IPS DF 19.7 (cell line): ENCODE data around the gene SLC25A25.
"Not testable (repeated sequence)": the region's sequence is repeated elsewhere in the genome, so short reads cannot be mapped to it uniquely, and the experiment has no call there.

Experiments
- DNase-seq: peaks from one replicate; pipeline ENCODE4 v3.0.0-alpha.2; 2013; ENCODE audit warnings: low read depth, low spot score

SLC25A25 gene

DNA sequence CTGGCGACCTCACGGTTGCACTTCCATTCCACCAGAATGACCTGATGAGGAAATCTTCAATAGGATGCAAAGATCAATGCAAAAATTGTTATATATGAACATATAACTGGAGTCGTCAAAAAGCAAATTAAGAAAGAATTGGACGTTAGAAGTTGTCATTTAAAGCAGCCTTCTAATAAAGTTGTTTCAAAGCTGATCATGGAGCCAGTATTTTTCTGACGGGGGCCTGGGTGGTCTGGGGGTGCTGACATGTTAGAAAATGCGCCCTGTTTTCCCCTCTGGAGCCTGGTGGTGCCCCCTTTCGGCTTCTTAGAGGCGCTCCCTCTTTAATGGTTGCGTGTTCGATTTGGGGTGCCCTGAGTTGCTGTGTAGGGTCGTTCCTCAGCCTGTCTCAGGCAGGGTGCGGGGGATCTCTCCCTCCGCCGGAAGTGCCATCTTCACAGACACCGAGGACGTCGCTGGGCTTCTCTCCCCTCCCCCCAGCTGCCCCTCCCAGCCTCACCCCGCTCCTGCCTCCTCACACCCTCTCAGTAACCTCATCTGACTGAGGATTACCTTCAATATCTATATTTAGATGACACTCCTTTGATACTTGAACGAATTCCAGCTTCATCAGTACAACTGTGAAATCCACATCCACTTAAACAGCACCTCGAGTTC lies 41.1 kb downstream of the SLC25A25 start:
- no peak for DNase-seq

DNA sequence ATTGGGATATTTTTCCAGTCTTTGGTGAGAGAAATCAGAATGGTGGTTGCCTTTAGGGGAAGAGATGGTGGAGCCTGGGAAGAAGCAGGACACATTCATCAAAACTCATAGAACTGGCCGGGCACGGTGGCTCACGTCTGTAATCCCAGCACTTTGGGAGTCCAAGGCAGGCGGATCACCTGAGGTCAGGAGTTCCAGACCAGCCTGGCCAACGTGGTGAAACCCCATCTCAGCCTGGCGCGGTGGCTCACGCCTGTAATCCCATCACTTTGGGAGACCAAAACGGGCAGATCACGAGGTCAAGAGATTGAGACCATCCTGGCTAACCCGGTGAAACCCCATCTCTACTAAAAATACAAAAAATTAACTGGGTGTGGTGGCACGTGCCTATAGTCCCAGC lies 43.7 kb downstream of the SLC25A25 start:
- not testable (repeated sequence) for DNase-seq

- no peak for DNase-seq
Observed at GRCh38 chr9:128113526-128114325, 45.7 kb downstream of the SLC25A25 start.

GRCh38 chr9:128114326-128115186 lies 46.5 kb downstream of the SLC25A25 start:
- no peak for DNase-seq

GRCh38 chr9:128115187-128116103 lies 47.4 kb downstream of the SLC25A25 start:
- DNase-seq, result no peak

DNA sequence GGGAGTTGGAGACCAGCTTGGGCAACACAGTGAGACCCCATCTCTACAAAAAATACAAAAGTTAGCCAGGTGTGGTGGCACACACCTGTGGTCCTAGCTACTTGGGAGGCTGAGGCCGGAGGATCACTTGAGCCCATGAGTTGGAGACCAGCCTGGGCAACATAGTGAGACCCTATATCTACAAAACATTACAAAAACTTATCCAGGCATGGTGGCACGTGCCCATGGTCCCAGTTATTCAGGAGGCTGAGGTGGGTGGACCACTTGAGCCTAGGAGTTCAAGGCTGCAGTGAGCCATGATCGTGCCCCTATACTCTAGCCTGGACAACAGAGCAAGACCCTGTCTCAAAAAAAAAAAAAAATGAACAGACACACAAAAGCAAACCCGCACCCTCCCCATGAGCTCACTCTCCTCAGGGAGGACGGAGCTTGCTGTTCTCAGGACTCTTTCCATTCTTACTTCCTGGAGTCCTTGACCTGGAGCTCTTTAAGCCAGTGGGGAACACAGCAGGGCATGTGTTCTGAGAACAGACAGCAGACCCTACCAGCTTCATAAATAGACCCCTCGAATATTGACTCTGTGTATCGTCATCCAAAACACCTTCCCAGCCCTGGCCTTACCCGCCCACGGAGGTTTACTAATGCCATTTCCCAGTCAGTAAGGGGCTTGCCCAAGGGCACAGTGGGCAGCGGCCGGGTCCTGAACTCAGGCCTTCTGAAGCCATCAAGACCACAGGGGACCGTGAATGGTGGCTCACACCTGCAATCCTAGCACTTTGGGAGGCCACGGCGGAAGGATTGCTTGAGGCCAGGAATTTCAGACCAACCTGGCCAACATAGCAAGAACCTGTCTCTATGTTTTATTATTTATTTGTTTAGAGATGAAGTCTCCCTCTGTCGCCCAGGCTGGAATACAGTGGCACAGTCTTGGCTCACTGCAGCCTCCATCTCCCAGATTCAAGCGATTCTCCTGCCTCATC lies 48.4 kb downstream of the SLC25A25 start:
- no peak for DNase-seq

DNA sequence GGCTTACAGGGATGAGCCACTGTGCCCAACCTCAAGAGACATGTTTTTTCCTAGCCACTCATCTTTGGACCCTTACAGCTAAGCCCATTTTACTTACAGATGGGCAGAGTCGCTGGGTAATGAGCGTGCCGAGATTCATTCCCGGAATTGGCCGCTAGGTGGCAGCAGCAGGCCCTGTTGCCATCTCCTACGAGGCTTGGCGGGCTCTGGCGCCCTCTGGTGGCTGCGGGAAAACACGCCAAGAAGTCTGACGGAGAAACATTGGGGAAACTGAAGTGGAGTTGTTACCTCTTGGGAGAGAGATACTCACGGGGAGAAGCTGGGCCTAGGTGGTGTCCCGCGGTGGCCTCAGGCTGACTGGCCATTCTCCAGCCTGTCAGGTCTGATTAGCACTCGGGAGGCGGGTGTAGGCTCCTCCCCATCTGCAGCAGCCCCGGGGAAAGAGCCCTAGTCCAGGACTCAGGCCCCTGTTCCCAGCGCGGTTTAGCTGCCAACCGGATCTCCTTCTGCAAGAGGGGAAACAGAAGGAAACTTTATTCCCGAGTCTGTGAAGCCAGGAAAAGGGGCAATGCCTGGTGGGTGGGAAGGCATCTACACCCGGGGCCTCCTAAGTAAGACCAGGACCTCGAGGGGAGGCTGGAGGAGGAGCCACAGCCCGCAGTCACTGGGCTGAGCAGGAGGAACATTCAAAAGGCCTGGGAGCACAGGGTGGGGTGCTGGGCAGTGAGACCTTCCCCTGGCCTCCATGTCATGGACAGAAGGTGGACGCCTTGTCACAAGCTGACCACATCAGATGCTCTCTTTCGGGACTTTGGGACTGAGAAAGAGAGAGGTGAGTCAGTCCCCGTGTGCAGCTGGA lies 49.8 kb downstream of the SLC25A25 start:
- no peak for DNase-seq

- no peak for DNase-seq
Observed at GRCh38 chr9:128118472-128118857, 50.4 kb downstream of the SLC25A25 start.

DNA sequence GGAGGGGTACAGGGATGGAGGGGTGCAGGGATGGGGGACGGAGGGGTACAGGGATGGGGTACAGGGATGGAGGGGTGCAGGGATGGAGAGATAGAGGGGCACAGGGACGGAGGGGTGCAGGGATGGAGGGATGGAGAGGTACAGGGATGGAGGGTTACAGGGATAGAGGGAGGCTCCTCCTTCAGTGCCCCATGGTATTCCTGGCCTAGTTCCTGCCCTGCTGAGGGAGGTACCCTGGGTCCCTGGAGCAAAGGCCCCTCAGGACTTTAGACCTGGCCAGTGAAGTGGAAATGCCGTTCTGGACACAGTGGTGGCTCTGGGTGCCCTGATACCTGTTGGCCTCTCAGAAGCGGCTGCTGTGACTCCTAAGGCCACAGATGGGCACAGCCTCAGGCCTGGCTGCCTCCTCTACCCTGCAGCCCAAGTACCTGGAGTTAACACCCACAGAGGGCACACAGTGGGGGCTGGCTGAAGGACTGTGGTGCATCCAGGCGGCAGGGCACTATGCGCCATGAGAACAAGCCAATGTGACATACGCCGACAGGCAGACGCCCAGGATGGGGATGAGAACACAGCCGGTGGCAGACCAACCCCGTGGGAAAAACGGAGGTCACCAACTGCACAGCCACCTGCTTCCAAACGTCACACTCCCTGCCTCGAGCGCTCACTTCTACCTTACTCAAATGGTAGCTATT lies 51.1 kb downstream of the SLC25A25 start:
- no peak for DNase-seq

DNA sequence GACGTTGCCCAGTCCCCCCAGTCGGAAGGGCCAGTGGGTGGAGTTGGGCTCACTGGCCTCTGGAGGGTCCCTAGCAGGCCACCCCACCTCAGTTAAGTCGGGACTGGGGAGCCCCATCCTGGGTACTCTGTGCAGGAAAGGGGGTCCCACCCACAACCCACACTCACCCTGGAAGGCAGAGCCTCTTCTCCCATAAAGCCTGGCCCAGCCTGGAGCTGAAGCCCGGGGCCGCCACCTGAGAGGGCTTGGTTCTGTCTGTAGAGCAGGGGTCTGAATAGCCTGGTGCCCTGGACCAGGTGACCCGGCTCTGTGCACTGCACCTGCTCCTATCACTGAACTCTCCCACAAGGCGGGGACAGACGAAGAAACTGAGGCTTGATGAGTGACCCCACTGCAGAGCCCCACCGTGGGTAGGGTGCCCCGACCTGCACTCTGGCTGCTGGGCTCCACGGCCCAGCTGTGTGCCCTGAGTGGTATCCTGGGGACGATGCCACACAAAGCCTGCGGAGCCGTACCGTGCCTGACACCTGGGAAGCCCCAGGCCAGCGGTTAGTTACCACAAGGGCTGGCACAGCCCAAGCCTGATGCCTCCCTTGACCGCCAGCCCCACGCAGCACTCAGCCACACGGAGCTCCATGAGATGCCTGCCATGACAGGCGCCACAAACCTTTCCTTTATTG lies 52.2 kb downstream of the SLC25A25 start:
- DNase-seq, result no peak

GRCh38 chr9:128120741-128121465 lies 52.9 kb downstream of the SLC25A25 start:
- DNase-seq, result no peak

DNA sequence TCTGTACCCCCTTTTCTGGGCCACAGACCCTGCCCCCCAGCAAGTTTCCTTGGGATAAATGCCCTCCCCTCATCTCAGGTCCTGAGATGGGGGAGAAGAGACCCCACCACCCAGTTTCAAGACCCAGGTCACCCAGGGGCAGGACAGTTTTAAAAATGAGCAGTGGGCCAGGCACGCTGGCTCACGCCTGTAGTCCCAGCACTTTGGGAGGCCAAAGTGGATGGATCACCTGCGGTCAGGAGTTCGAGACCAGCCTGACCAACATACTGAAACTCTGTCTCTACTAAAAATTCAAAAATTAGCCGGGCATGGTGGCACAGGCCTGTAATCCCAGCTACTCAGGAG lies 53.4 kb downstream of the SLC25A25 start:
- no peak for DNase-seq

- no peak for DNase-seq
Observed at GRCh38 chr9:128121924-128122808, 54.1 kb downstream of the SLC25A25 start.

DNA sequence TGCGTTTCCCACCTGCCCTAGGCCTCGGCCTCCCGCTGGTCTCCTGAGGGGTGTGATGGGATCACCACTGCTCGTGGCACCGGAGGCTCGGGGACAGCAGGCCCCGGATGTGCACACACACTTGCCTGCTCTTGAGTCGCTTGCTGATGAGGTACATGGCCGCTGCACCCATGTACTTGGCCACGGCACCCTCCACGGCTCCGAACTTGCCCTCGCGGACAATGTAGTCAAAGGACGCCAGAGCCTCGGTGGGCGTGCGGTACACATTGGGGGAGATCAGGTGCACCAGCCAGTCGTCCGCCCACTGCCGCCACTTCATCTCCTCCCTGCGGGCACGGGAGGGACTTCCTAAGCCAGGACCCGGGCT lies 54.8 kb downstream of the SLC25A25 start:
- no peak for DNase-seq

DNA sequence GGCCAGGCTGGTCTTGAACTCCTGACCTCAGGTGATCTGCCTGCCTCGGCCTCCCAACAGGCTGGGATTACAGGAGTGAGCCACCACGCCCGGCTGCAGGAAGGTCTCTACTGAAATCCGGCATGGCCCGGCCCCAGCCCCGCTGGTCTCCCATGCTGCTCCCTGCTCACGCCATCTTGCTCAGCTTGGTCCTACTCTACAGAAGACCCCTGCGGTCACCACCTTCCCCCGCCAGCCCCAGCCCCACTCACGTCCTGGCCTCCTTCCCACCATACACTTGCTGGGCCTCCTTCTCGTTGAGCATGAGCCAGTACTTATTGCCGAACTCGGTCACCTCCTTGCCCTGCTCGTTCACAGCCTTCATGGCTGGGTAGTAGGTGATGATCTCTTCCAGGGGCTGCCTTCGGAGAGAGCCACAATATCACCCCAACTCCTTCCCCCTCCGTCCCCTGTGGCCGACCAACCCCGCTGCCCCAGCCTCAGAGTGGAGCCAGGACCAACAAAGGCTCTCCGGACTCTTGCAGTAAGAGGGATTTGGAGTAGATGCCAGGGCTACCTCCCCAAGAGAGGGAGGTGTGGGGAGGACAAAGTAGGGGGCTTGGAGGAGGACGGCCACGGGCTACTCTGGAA lies 55.5 kb downstream of the SLC25A25 start:
- no peak for DNase-seq

DNA sequence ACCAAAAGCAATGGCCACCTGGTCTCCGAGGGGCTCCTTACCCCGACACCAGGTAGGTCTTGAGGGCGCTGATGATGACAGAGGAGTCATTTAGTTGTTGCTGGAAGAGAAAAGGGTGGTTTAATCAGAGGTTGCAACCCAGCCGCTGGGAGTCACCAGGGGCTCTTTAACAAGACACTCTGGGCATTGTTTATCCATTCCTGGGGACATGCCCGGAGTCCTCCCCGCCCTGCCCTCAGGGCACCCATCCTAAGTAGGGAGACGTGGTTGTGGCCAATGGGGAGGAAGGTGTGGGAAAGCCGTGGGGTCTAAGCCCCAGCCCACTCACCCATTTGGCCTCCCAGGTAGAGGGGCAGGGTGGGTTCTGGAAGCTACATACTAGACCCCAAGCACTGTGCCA lies 56.4 kb downstream of the SLC25A25 start:
- no peak for DNase-seq
